Mucosa of descending colon (tissue), 3 donors: ENCODE data around the gene SLC23A1. TPM values are rescaled to one million over a fixed set of nuclear protein-coding genes. Genes with fewer than 3 reads are reported as not detected.
A peak's percentile ranks its signal among the peaks of the same experiment; 100 is the strongest.

Experiments
- ATAC-seq: fragments of 200-7000 bp; cut with Tn5 transposase; one replicate; pipeline ENCODE4 v1.9.1; 2020; ENCODE audit warnings: mild to moderate bottlenecking, moderate library complexity
- DNase-seq, 3 donors: peaks; one replicate each; pipeline ENCODE4 v3.0.0-alpha.2; 2020
- H3K36me3 ChIP-seq: fragments of 200-600 bp; one replicate; pipeline ENCODE4 v1.8.0; 2021; ENCODE audit warnings: low read depth, mild to moderate bottlenecking
- H3K4me1 ChIP-seq: fragments of 200-600 bp; one replicate; pipeline ENCODE4 v1.8.0; 2021; ENCODE audit warnings: low read depth, mild to moderate bottlenecking
- H3K4me3 ChIP-seq: fragments of 200-600 bp; one replicate; pipeline ENCODE4 v1.8.0; 2021; ENCODE audit warnings: mild to moderate bottlenecking
- H3K9me3 ChIP-seq: fragments of 200-600 bp; one replicate; pipeline ENCODE4 v1.8.0; 2021; ENCODE audit warnings: mild to moderate bottlenecking
- CTCF ChIP-seq: fragments of 200-600 bp; IDR thresholded peaks from one replicate; pipeline ENCODE4 v1.8.0; 2022; ENCODE audit warnings: antibody characterized with exemption, mild to moderate bottlenecking
- intact Hi-C, 2 donors: fragments of 100-400 bp; cut with DNase I in 1 of 2; cut with micrococcal nuclease in 1 of 2; formaldehyde crosslinking; loops; one replicate each; pipeline versions ENCODE4 v1.11.0 to v1.11.1; 2022; cut with DNase I, micrococcal nuclease
- total RNA-seq, 3 donors: library from RNA; stranded (reverse); fragmentation: NEBNext Ultra II Directional in 2 of 3; extraction: Animal tissue kit (Norgen Biotek cat#: 25700) in 2 of 3; gene quantifications; one replicate each; pipeline versions ENCODE4 v1.2.1 to v1.2.4, GENCODE V29; 2021 to 2023
- donor health status: DM: no; HTN: no; CAD: no; lungs with moderate emphysema.
- donor health status: DM: no; HTN: no; CAD: no.
- donor health status: DM: no; HTN: yes; CAD: no.

SLC23A1 gene
- total RNA-seq, 3 donors from 2014 or later, result 2.5 to 9.0 (median 5.1) TPM

- peak; percentile 1 for ATAC-seq
- Histone ChIP-seq H3K4me3 (peak overlapping the region; percentile 76), H3K9me3 (no peaks in the 10 kb centered on the region), H3K4me1 (peaks cover 19% of the 10 kb centered on the region), H3K36me3 (no peaks in the 10 kb centered on the region)
- intact Hi-C loops, result no loop called here
- no peak for DNase-seq
- TF ChIP-seq CTCF, result no peak
Measured at GRCh38 chr5:139341187-139341688, 41.9 kb downstream of the SLC23A1 start.

GRCh38 chr5:139340051-139340450 is 43.0 kb downstream of the SLC23A1 start:
- no peak overlapping the region for H3K4me3 ChIP-seq
- TF ChIP-seq CTCF, result no peak
- intact Hi-C loops, result no loop called here
- H3K36me3 ChIP-seq, result no peaks in the 10 kb centered on the region
- DNase-seq (no peak), ATAC-seq (no peak)
- H3K4me1 ChIP-seq, result peaks cover 19% of the 10 kb centered on the region
- no peaks in the 10 kb centered on the region for H3K9me3 ChIP-seq

- no peak for TF ChIP-seq CTCF
- Histone ChIP-seq H3K9me3 (no peaks in the 10 kb centered on the region), H3K4me1 (no peaks in the 10 kb centered on the region), H3K36me3 (peaks cover 2% of the 10 kb centered on the region), H3K4me3 (no peak overlapping the region)
- no peak for ATAC-seq
- intact Hi-C loops, result no loop called here
- no peak for DNase-seq
Measured at GRCh38 chr5:139335811-139336210, 47.3 kb downstream of the SLC23A1 start.

Other genes with a start within 250 kb of the SLC23A1 start
- gene SIL1, start 184.9 kb downstream of the SLC23A1 start, total RNA-seq, result 10 to 100 TPM; 35.2 to 35.8 (median 35.6) TPM
- 100 to 1,000 TPM; 112 to 165 (median 136) TPM for gene MATR3, start 89.6 kb downstream of the SLC23A1 start, total RNA-seq
- 10 to 100 TPM; 42.1 to 85.1 (median 44.5) TPM for gene PAIP2, start 41.4 kb downstream of the SLC23A1 start, total RNA-seq
- gene MZB1, start 6.6 kb upstream of the SLC23A1 start, total RNA-seq, result 10 to 100 TPM in 2 of 3 donors, 1 to 10 TPM in 1; 5.6 to 23.7 (median 10.2) TPM
- under 1 TPM; 0.58 to 0.98 (median 0.94) TPM for gene PROB1, start 11.8 kb upstream of the SLC23A1 start, total RNA-seq
- 1 to 10 TPM; 3.0 to 4.5 (median 3.4) TPM for gene SPATA24, start 20.8 kb upstream of the SLC23A1 start, total RNA-seq
- gene DNAJC18, start 56.2 kb upstream of the SLC23A1 start, total RNA-seq, result 10 to 100 TPM in 1 of 3 donors, 1 to 10 TPM in 2; 4.2 to 10.3 (median 5.1) TPM
- 1 to 10 TPM; 3.4 to 8.5 (median 7.9) TPM for gene ECSCR, start 79.4 kb upstream of the SLC23A1 start, total RNA-seq
- gene SMIM33, start 87.7 kb upstream of the SLC23A1 start, total RNA-seq, result 1 to 10 TPM; 1.8 to 5.2 (median 2.8) TPM
- 10 to 100 TPM; 27.0 to 63.3 (median 31.1) TPM for gene STING1, start 99.5 kb upstream of the SLC23A1 start, total RNA-seq
- gene UBE2D2, start 178.0 kb upstream of the SLC23A1 start, total RNA-seq, result 100 to 1,000 TPM; 139 to 145 (median 140) TPM